Measurements from ENCODE around the gene COG3. TPM values are rescaled to one million over a fixed set of nuclear protein-coding genes. Genes with fewer than 3 reads are reported as not detected.

COG3 gene
- total RNA-seq, 1 experiment from 2014 or later: 16.3 TPM

- DNase-seq (ENCODE audit: low read depth): peak; percentile 30
Observed at GRCh38 chr13:45446181-45446580, 18.6 kb upstream of the COG3 start.

- DNase-seq (ENCODE audit: low read depth): no peak
Observed at GRCh38 chr13:45447050-45447661, 17.6 kb upstream of the COG3 start.

GRCh38 chr13:45448965-45449559, 15.7 kb upstream of the COG3 start:
- no peak for DNase-seq (ENCODE audit: low read depth)

- no peak for DNase-seq (ENCODE audit: low read depth)
Observed at GRCh38 chr13:45451282-45451681, 13.5 kb upstream of the COG3 start.

GRCh38 chr13:45454204-45454603, 10.5 kb upstream of the COG3 start:
- no peak for DNase-seq (ENCODE audit: low read depth)

GRCh38 chr13:45456196-45456972, 8.4 kb upstream of the COG3 start:
- DNase-seq (ENCODE audit: low read depth): peak; percentile 35

- no peak for DNase-seq (ENCODE audit: low read depth)
Observed at GRCh38 chr13:45464141-45464686, 525 bp upstream of the COG3 start.

GRCh38 chr13:45466359-45466758, 1.6 kb downstream of the COG3 start:
- DNase-seq (ENCODE audit: low read depth): no peak

GRCh38 chr13:45468635-45469034, 3.9 kb downstream of the COG3 start:
- DNase-seq (ENCODE audit: low read depth): no peak

- peak; percentile 26 for DNase-seq (ENCODE audit: low read depth)
Observed at GRCh38 chr13:45472171-45472705, 7.5 kb downstream of the COG3 start.

GRCh38 chr13:45473627-45474026, 8.9 kb downstream of the COG3 start:
- DNase-seq (ENCODE audit: low read depth): no peak

- no peak for DNase-seq (ENCODE audit: low read depth)
Observed at GRCh38 chr13:45474584-45475454, 10.1 kb downstream of the COG3 start.

GRCh38 chr13:45479661-45480060, 14.9 kb downstream of the COG3 start:
- no peak for DNase-seq (ENCODE audit: low read depth)

- no peak for DNase-seq (ENCODE audit: low read depth)
Observed at GRCh38 chr13:45481688-45482087, 16.9 kb downstream of the COG3 start.

- no peak for DNase-seq (ENCODE audit: low read depth)
Observed at GRCh38 chr13:45482571-45483173, 17.9 kb downstream of the COG3 start.

- no peak for DNase-seq (ENCODE audit: low read depth)
Observed at GRCh38 chr13:45487604-45488003, 22.9 kb downstream of the COG3 start.

GRCh38 chr13:45490068-45490467, 25.3 kb downstream of the COG3 start:
- DNase-seq (ENCODE audit: low read depth): peak; percentile 9

GRCh38 chr13:45492538-45492937, 27.8 kb downstream of the COG3 start:
- DNase-seq (ENCODE audit: low read depth): no peak

- peak; percentile 67 for DNase-seq (ENCODE audit: low read depth)
Observed at GRCh38 chr13:45496942-45497341, 32.2 kb downstream of the COG3 start.

GRCh38 chr13:45500492-45501174, 35.9 kb downstream of the COG3 start:
- peak; percentile 94 for DNase-seq (ENCODE audit: low read depth)

GRCh38 chr13:45501175-45501526, 36.4 kb downstream of the COG3 start:
- DNase-seq (ENCODE audit: low read depth): no peak
